ENCODE measurements around the gene C1orf210.

The C1orf210 gene

DNA sequence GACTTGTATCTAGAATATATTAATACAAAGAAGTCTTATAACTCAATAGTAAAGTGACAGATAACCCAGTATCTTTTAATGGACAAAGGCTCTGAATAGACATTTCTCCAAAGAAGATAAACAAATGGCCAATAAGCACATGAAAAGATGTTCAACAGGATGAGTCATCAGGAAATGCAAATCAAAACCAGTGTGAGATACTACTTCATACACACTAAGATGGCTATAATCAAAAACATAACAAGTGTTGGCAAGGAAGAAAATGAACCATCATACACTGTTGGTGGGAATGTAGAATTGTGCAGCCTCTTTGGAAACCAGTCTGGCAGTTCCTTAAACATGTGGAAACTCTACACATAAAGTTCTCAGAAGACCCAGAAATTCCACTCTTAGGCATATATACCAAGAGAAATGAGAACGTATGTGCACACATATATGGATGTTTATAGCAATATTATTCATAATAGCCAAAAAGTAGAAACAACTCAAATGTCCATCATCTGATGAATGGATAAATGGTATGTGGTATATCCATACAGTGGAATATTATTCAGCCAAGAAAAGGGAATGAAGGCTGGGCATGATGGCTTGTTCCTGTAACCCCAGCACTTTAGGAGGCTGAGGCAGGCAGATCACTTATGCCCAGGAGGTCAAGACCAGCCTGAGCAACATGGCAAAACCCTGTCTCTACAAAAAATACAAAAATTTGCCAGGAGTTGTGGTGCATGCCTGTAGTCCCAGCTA lies 42.3 kb upstream of the C1orf210 start:
- Histone ChIP-seq H3K27ac (ENCODE audit: low read length) (no peak overlapping the region), H3K9me3 (ENCODE audit: insufficient read depth, low read length) (0 out of 2 replicates have a peak, but pooled peaks cover 3% of the 10 kb centered on the region), H3K4me2 (ENCODE audit: low read length) (no peak overlapping the region), H3K4me1 (ENCODE audit: low read length) (no peaks in the 10 kb centered on the region), H3K36me3 (replicated peaks; ENCODE audit: low read depth, low read length) (no peaks in the 10 kb centered on the region), H3K9ac (ENCODE audit: low read length) (no peak overlapping the region), H3K79me2 (ENCODE audit: low read length) (no peaks in the 10 kb centered on the region), H4K20me1 (ENCODE audit: insufficient read depth, low read length) (no peaks in the 10 kb centered on the region), H3K27me3 (ENCODE audit: low read depth, low read length) (no peaks in the 10 kb centered on the region), H2AFZ (ENCODE audit: low read depth, low read length) (no peak overlapping the region), H3K4me3 (ENCODE audit: low read length) (no peak overlapping the region)
- TF ChIP-seq, protein P1, sequence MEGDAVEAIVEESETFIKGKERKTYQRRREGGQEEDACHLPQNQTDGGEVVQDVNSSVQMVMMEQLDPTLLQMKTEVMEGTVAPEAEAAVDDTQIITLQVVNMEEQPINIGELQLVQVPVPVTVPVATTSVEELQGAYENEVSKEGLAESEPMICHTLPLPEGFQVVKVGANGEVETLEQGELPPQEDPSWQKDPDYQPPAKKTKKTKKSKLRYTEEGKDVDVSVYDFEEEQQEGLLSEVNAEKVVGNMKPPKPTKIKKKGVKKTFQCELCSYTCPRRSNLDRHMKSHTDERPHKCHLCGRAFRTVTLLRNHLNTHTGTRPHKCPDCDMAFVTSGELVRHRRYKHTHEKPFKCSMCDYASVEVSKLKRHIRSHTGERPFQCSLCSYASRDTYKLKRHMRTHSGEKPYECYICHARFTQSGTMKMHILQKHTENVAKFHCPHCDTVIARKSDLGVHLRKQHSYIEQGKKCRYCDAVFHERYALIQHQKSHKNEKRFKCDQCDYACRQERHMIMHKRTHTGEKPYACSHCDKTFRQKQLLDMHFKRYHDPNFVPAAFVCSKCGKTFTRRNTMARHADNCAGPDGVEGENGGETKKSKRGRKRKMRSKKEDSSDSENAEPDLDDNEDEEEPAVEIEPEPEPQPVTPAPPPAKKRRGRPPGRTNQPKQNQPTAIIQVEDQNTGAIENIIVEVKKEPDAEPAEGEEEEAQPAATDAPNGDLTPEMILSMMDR (IDR thresholded peaks at IDR 0.05; ENCODE audit: low read depth, low read length): no peak
- TF ChIP-seq EZH2phosphoT487 (IDR thresholded peaks at IDR 0.05; ENCODE audit: low read depth): no peak

DNA sequence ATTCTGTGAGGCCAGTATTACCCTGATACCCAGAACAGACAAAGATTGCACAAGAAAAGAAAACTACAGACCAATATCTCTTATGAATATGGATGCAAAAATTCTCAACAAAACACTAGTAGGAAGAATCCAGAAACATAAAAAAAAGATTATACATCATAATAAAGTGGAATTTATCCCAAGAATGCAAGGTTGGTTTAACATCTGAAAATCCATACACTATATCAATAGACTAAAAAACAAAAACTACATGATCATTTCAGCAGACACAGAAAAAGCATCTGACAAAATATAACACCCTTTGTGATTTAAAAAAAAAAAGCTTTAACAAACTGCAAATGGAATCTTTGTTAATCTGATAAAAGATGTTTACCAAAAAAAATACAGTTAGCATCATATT lies 40.0 kb upstream of the C1orf210 start:
- H3K9ac ChIP-seq (ENCODE audit: low read length): no peak overlapping the region
- no peak overlapping the region for H3K4me3 ChIP-seq (ENCODE audit: low read length)
- H3K4me1 ChIP-seq (ENCODE audit: low read length): no peaks in the 10 kb centered on the region
- H3K27ac ChIP-seq (ENCODE audit: low read length): no peak overlapping the region
- no peaks in the 10 kb centered on the region for H3K36me3 ChIP-seq (replicated peaks; ENCODE audit: low read depth, low read length)
- H3K27me3 ChIP-seq (ENCODE audit: low read depth, low read length): no peaks in the 10 kb centered on the region
- no peaks in the 10 kb centered on the region for H4K20me1 ChIP-seq (ENCODE audit: insufficient read depth, low read length)
- H3K9me3 ChIP-seq (ENCODE audit: insufficient read depth, low read length): 0 out of 2 replicates have a peak, but pooled peaks cover 3% of the 10 kb centered on the region
- H3K4me2 ChIP-seq (ENCODE audit: low read length): no peak overlapping the region
- TF ChIP-seq EZH2phosphoT487 (IDR thresholded peaks at IDR 0.05; ENCODE audit: low read depth): no peak
- TF ChIP-seq, protein P1 (IDR thresholded peaks at IDR 0.05; ENCODE audit: low read depth, low read length): no peak
- H2AFZ ChIP-seq (ENCODE audit: low read depth, low read length): no peak overlapping the region
- H3K79me2 ChIP-seq (ENCODE audit: low read length): no peaks in the 10 kb centered on the region

DNA sequence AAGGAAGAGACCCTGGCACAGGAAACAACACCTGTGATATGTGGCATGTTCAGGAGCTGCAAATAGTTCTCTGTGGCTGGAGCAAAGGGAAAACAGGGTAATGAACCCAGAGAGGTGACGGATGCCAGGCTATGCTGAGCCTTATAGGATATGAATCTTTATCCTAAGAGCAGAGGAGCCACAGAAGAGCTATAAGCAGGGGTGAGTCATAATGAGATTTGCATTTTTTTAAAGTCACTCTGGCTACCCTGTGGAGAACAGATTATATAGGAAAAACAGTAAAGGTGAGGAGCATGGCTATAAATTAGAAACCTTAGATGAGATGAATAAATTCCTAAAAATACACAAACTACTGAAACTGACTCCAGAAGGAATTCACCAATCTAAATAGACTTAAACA lies 39.4 kb upstream of the C1orf210 start:
- no peaks in the 10 kb centered on the region for H3K36me3 ChIP-seq (replicated peaks; ENCODE audit: low read depth, low read length)
- H3K79me2 ChIP-seq (ENCODE audit: low read length): no peaks in the 10 kb centered on the region
- H2AFZ ChIP-seq (ENCODE audit: low read depth, low read length): no peak overlapping the region
- TF ChIP-seq, protein P1 (IDR thresholded peaks at IDR 0.05; ENCODE audit: low read depth, low read length): no peak
- no peak for TF ChIP-seq EZH2phosphoT487 (IDR thresholded peaks at IDR 0.05; ENCODE audit: low read depth)
- no peaks in the 10 kb centered on the region for H3K27me3 ChIP-seq (ENCODE audit: low read depth, low read length)
- no peak overlapping the region for H3K4me2 ChIP-seq (ENCODE audit: low read length)
- H3K4me1 ChIP-seq (ENCODE audit: low read length): no peaks in the 10 kb centered on the region
- H3K27ac ChIP-seq (ENCODE audit: low read length): no peak overlapping the region
- no peak overlapping the region for H3K9ac ChIP-seq (ENCODE audit: low read length)
- H3K9me3 ChIP-seq (ENCODE audit: insufficient read depth, low read length): 0 out of 2 replicates have a peak, but pooled peaks cover 3% of the 10 kb centered on the region
- H4K20me1 ChIP-seq (ENCODE audit: insufficient read depth, low read length): no peaks in the 10 kb centered on the region
- no peak overlapping the region for H3K4me3 ChIP-seq (ENCODE audit: low read length)

DNA sequence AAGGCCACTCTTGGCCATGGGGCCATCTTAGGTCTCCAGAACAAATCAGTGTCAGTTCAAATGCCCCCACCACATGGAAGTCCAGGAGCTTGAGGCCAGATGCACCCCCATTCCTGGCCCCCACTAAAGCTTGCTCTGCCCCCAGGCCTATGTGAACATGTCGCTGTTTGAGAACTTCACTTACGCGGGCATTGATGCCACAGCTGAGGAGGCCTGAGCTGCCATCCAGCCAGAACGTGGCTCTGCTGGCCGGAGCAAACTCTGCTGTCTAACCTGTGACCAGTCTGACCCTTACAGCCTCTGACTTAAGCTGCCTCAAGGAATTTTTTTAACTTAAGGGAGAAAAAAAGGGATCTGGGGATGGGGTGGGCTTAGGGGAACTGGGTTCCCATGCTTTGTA lies 37.1 kb upstream of the C1orf210 start:
- TF ChIP-seq, protein P1 (IDR thresholded peaks at IDR 0.05; ENCODE audit: low read depth, low read length): no peak
- TF ChIP-seq EZH2phosphoT487 (IDR thresholded peaks at IDR 0.05; ENCODE audit: low read depth): no peak
- Histone ChIP-seq H3K79me2 (ENCODE audit: low read length) (no peaks in the 10 kb centered on the region), H3K36me3 (replicated peaks; ENCODE audit: low read depth, low read length) (no peaks in the 10 kb centered on the region), H3K9me3 (ENCODE audit: insufficient read depth, low read length) (0 out of 2 replicates have a peak, but pooled peaks cover 3% of the 10 kb centered on the region), H3K27ac (ENCODE audit: low read length) (no peak overlapping the region), H3K4me3 (ENCODE audit: low read length) (no peak overlapping the region), H3K9ac (ENCODE audit: low read length) (no peak overlapping the region), H2AFZ (ENCODE audit: low read depth, low read length) (no peak overlapping the region), H3K4me2 (ENCODE audit: low read length) (no peak overlapping the region), H4K20me1 (ENCODE audit: insufficient read depth, low read length) (no peaks in the 10 kb centered on the region), H3K27me3 (ENCODE audit: low read depth, low read length) (no peaks in the 10 kb centered on the region), H3K4me1 (ENCODE audit: low read length) (no peaks in the 10 kb centered on the region)
